ENCODE data around the gene FBLN1.
A peak's percentile ranks its signal among the peaks of the same experiment; 100 is the strongest.
"Not testable (repeated sequence)": the region's sequence is repeated elsewhere in the genome, so short reads cannot be mapped to it uniquely, and the experiment has no call there.

FBLN1 gene

GRCh38 chr22:45502215-45503049 lies at the start of gene FBLN1:
Gene FBLN1 (plus strand): TSS chr22:45502883. CDS start chr22:45502986, 103 bp downstream.
- DNase-seq, result peak in 2 of 3 experiments; percentile 31 to 32

- no peak for DNase-seq
Observed at GRCh38 chr22:45453764-45454163, 48.9 kb upstream of the FBLN1 start.

- no peak for DNase-seq
Observed at GRCh38 chr22:45454275-45454674, 48.4 kb upstream of the FBLN1 start.

- DNase-seq, result no peak
Observed at GRCh38 chr22:45455212-45455611, 47.5 kb upstream of the FBLN1 start.

- no peak for DNase-seq
Observed at GRCh38 chr22:45455621-45456020, 47.1 kb upstream of the FBLN1 start.

GRCh38 chr22:45456811-45457210 lies 45.9 kb upstream of the FBLN1 start:
- no peak for DNase-seq

- DNase-seq, result no peak
Observed at GRCh38 chr22:45458532-45458931, 44.2 kb upstream of the FBLN1 start.

GRCh38 chr22:45459235-45459634 lies 43.4 kb upstream of the FBLN1 start:
- no peak for DNase-seq

- DNase-seq, result no peak
Observed at GRCh38 chr22:45460288-45461109, 42.2 kb upstream of the FBLN1 start.

- peak in 1 of 3 experiments; percentile 1 for DNase-seq
Observed at GRCh38 chr22:45462034-45462655, 40.5 kb upstream of the FBLN1 start.

GRCh38 chr22:45463691-45464090 lies 39.0 kb upstream of the FBLN1 start:
- DNase-seq, result not testable (repeated sequence)

GRCh38 chr22:45465633-45466032 lies 37.0 kb upstream of the FBLN1 start:
- DNase-seq, result no peak

GRCh38 chr22:45468872-45469271 lies 33.8 kb upstream of the FBLN1 start:
- DNase-seq, result no peak

- peak in 2 of 3 experiments; percentile 42 to 75 for DNase-seq
Observed at GRCh38 chr22:45469281-45470073, 33.2 kb upstream of the FBLN1 start.

- no peak for DNase-seq
Observed at GRCh38 chr22:45470871-45471270, 31.8 kb upstream of the FBLN1 start.

- no peak for DNase-seq
Observed at GRCh38 chr22:45472426-45472825, 30.3 kb upstream of the FBLN1 start.

- no peak for DNase-seq
Observed at GRCh38 chr22:45473626-45474237, 29.0 kb upstream of the FBLN1 start.

- DNase-seq, result no peak
Observed at GRCh38 chr22:45475063-45475747, 27.5 kb upstream of the FBLN1 start.

GRCh38 chr22:45475851-45476514 lies 26.7 kb upstream of the FBLN1 start:
- no peak for DNase-seq

- DNase-seq, result no peak
Observed at GRCh38 chr22:45476814-45477213, 25.9 kb upstream of the FBLN1 start.

Data from NCI-H1417 (cell line).